Measurements from ENCODE around the gene SLIT3. TPM values are rescaled to one million over a fixed set of nuclear protein-coding genes. Genes with fewer than 3 reads are reported as not detected.

Gene SLIT3
- total and polyA plus RNA-seq, 2 donors (not counting 3 experiments of a cell fraction or from before 2014, with no cell fraction given): 0.90 to 1.0 TPM

DNA sequence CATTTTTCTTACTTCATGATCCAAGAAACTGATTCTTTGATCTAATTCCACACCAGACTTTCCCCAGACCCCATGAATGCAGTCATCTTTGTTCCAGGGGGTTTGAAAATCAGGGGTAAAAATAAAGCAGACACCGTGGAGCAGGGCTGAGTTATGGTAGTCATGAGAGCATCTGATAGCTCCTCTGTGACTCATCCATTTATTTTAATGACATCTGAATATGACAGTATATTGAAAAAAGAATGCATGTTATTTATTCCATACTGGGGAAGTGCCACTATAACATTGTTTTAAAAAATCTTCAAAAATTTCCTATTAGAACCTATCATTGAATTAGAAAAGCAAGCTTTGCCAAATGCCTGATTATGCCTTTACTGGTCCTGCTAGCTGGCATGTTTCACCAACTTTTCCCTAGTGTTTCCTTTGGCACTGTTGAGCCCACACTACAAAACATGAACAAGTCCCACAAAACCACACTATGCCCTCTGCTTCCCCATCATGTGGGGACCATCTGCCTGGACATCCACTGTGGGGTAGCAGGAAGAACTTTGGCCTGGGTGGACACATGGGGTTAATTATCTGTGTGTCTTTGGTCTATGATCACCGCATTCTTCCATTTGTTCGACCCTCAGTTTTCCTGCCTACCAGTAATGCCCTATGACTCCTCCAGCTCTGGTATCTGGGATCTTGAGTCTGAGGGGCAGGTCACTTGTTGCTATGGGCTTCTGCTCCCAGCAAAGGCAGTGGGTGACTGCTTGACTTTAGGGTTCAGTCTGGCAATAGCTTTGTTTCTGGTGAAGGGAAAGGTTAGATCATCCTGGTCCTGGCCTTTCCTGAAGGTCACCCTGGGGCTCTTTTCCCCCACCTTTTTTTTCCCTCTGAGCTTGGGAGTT lies 639.1 kb downstream of the SLIT3 start:
- TF ChIP-seq POLR2AphosphoS5 (IDR thresholded peaks at IDR 0.05; ENCODE audit: insufficient read depth, low read depth, low read length) (no peak), MYC (IDR thresholded peaks at IDR 0.05; ENCODE audit: low read depth, low read length) (no peak), GATA2 (IDR thresholded peaks at IDR 0.05; ENCODE audit: insufficient read depth, insufficient read length, low read depth, low read length) (no peak), POLR2A (IDR thresholded peaks at IDR 0.05; ENCODE audit: low read depth, low read length) (no peak), EZH2 (IDR thresholded peaks at IDR 0.05; ENCODE audit: borderline replicate concordance, low read depth, low read length, severe bottlenecking) (no peak), JUN (IDR thresholded peaks at IDR 0.05; ENCODE audit: borderline replicate concordance, insufficient read depth, insufficient read length, low read depth) (no peak), FOS (IDR thresholded peaks at IDR 0.05; ENCODE audit: borderline replicate concordance, insufficient read depth, low read length) (no peak)
- TF ChIP-seq, protein P1, sequence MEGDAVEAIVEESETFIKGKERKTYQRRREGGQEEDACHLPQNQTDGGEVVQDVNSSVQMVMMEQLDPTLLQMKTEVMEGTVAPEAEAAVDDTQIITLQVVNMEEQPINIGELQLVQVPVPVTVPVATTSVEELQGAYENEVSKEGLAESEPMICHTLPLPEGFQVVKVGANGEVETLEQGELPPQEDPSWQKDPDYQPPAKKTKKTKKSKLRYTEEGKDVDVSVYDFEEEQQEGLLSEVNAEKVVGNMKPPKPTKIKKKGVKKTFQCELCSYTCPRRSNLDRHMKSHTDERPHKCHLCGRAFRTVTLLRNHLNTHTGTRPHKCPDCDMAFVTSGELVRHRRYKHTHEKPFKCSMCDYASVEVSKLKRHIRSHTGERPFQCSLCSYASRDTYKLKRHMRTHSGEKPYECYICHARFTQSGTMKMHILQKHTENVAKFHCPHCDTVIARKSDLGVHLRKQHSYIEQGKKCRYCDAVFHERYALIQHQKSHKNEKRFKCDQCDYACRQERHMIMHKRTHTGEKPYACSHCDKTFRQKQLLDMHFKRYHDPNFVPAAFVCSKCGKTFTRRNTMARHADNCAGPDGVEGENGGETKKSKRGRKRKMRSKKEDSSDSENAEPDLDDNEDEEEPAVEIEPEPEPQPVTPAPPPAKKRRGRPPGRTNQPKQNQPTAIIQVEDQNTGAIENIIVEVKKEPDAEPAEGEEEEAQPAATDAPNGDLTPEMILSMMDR (IDR thresholded peaks at IDR 0.05; ENCODE audit: extremely low read depth in 1 of 2, insufficient read depth in 1 of 2, low read depth in 1 of 2, low read length in 2 of 2): no peak
- TF ChIP-seq, protein P2, sequence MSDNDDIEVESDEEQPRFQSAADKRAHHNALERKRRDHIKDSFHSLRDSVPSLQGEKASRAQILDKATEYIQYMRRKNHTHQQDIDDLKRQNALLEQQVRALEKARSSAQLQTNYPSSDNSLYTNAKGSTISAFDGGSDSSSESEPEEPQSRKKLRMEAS (IDR thresholded peaks at IDR 0.05; ENCODE audit: insufficient read depth, insufficient read length): no peak
- intact Hi-C loops (cut with micrococcal nuclease) (no loop called here), dilution Hi-C loops (cut with MboI; ENCODE audit: extremely low pct_ligation_motif_present, low sequenced_read_pairs) (no loop called here)
- H3K79me2 ChIP-seq (ENCODE audit: control insufficient read depth, insufficient read depth, low read length): no peaks in the 10 kb centered on the region
- no peaks in the 10 kb centered on the region for H3K9me1 ChIP-seq (replicated peaks; ENCODE audit: control insufficient read depth, extremely low read depth, insufficient read depth, low read length)
- no peak for FAIRE-seq
- no peaks in the 10 kb centered on the region for H3K27me3 ChIP-seq (ENCODE audit: control insufficient read depth in 2 of 2, insufficient read depth in 2 of 2, low read length in 2 of 2)
- ChIA-PET CTCF (no interaction called here), POLR2A (no interaction called here)
- H3K4me3 ChIP-seq (replicated peaks in 1 of 3; ENCODE audit: insufficient read depth in 1 of 3, low read depth in 1 of 3, low read length in 3 of 3): no peak overlapping the region
- no peak overlapping the region for H3K4me2 ChIP-seq (ENCODE audit: insufficient read depth, low read length)
- DNase-seq (ENCODE audit: low read depth, low spot score): no peak
- no peaks in the 10 kb centered on the region for H4K20me1 ChIP-seq (replicated peaks; ENCODE audit: control insufficient read depth, extremely low read depth, insufficient read depth, low read length)
- H3K9me3 ChIP-seq (replicated peaks; ENCODE audit: control insufficient read depth, insufficient read depth, low read length): no peaks in the 10 kb centered on the region
- no peaks in the 10 kb centered on the region for H3K36me3 ChIP-seq (ENCODE audit: control insufficient read depth in 2 of 2, extremely low read depth in 1 of 2, insufficient read depth in 2 of 2, low read length in 2 of 2)
- H3K4me1 ChIP-seq (ENCODE audit: control insufficient read depth, extremely low read depth, insufficient read depth, low read length): no peaks in the 10 kb centered on the region
- no peak overlapping the region for H2AFZ ChIP-seq (ENCODE audit: low read depth, low read length)
- no peak overlapping the region for H3K9ac ChIP-seq (replicated peaks; ENCODE audit: extremely low read depth, insufficient read depth, low read length)
- no TSS peak for BruUV-seq (replicated peaks)
- H3K27ac ChIP-seq (ENCODE audit: insufficient read depth, low read depth, low read length): no peak overlapping the region
